LNCaP clone FGC (cell line): ENCODE data around the gene ZNF385B.

ENCODE experiments used
- DNase-seq: peaks from one replicate; pipeline ENCODE4 v3.0.0-alpha.2; 2011; ENCODE audit warnings: low read depth
- H3K4me3 ChIP-seq: 2 replicates; pipeline ENCODE4 v1.5.1; 2011; ENCODE audit warnings: mild to moderate bottlenecking, low read depth, low read length, control low read depth
- CTCF ChIP-seq: IDR thresholded peaks from 2 replicates; pipeline ENCODE4 v1.5.1; 2012; ENCODE audit warnings: mild to moderate bottlenecking; ENCODE audit not compliant: control insufficient read depth, insufficient read depth; ENCODE audit errors: extremely low read depth

The ZNF385B gene

GRCh38 chr2:179720173-179720772 is 141.1 kb downstream of the ZNF385B start:
- TF ChIP-seq CTCF, result no peak
- H3K4me3 ChIP-seq, result no peak overlapping the region
- no peak for DNase-seq

- no peak for TF ChIP-seq CTCF
- H3K4me3 ChIP-seq, result no peak overlapping the region
- DNase-seq, result no peak
Measured at GRCh38 chr2:179715871-179716270, 145.5 kb downstream of the ZNF385B start.

- TF ChIP-seq CTCF, result no peak
- H3K4me3 ChIP-seq, result no peak overlapping the region
- no peak for DNase-seq
Measured at GRCh38 chr2:179715196-179715595, 146.2 kb downstream of the ZNF385B start.

- no peak for TF ChIP-seq CTCF
- no peak for DNase-seq
- H3K4me3 ChIP-seq, result no peak overlapping the region
Measured at GRCh38 chr2:179712825-179713224, 148.6 kb downstream of the ZNF385B start.

- no peak for TF ChIP-seq CTCF
- no peak for DNase-seq
Measured at GRCh38 chr2:179711375-179711774, 150.0 kb downstream of the ZNF385B start.

GRCh38 chr2:179703702-179704101 is 157.7 kb downstream of the ZNF385B start:
- no peak for DNase-seq
- no peak for TF ChIP-seq CTCF
- H3K4me3 ChIP-seq, result no peak overlapping the region

More at GRCh38 chr2:179711375-179711774, 150.0 kb downstream of the ZNF385B start:
- no peak overlapping the region for H3K4me3 ChIP-seq

- no peak for DNase-seq
- H3K4me3 ChIP-seq, result no peak overlapping the region
- TF ChIP-seq CTCF, result no peak
Measured at GRCh38 chr2:179702912-179703311, 158.5 kb downstream of the ZNF385B start.
